Esophagus muscularis mucosa (tissue), 4 donors: ENCODE data around the gene RPL11. TPM values are rescaled to one million over a fixed set of nuclear protein-coding genes. Genes with fewer than 3 reads are reported as not detected.

Experiments used
- DNase-seq: peaks from one replicate; pipeline ENCODE4 v3.0.0-alpha.2; 2017; ENCODE audit errors: extremely low spot score
- H3K27ac ChIP-seq, 4 donors: fragments of 200-600 bp; sonication (generic); replicated peaks in 1 of 4; 1 replicate in 3 of 4; 2 replicates in 1 of 4; pipeline ENCODE4 v1.5.1; 2016 to 2019; ENCODE audit warnings: mild to moderate bottlenecking in 1 of 4
- H3K27me3 ChIP-seq, 4 donors: fragments of 200-600 bp; sonication (generic); one replicate each; pipeline versions ENCODE4 v1.5.1 to v1.6.0; 2016 to 2019
- H3K36me3 ChIP-seq, 4 donors: fragments of 200-600 bp; sonication (generic); one replicate each; pipeline ENCODE4 v1.5.1; 2016 to 2019
- H3K4me1 ChIP-seq, 4 donors: fragments of 200-600 bp; sonication (generic); one replicate each; pipeline ENCODE4 v1.5.1; 2016 to 2019
- H3K4me3 ChIP-seq, 4 donors: fragments of 200-600 bp; sonication (generic); 1 replicate in 2 of 4; 2 replicates in 2 of 4; pipeline ENCODE4 v1.5.1; 2016 to 2019; ENCODE audit warnings: mild to moderate bottlenecking in 4 of 4, moderate library complexity in 1 of 4
- H3K9me3 ChIP-seq, 4 donors: fragments of 200-600 bp; sonication (generic); 1 replicate in 3 of 4; 2 replicates in 1 of 4; pipeline ENCODE4 v1.5.1; 2016 to 2019
- EP300 ChIP-seq: sonication (generic); formaldehyde crosslinking; IDR thresholded peaks from one replicate; pipeline ENCODE4 v1.6.1; 2017; ENCODE audit warnings: antibody characterized with exemption
- POLR2A ChIP-seq: fragments of 450-650 bp; IDR thresholded peaks from one replicate; pipeline ENCODE4 v1.6.1; 2017; ENCODE audit warnings: antibody characterized with exemption, moderate library complexity, mild to moderate bottlenecking, low read depth
- POLR2AphosphoS5 ChIP-seq, 2 donors: sonication (generic); formaldehyde crosslinking; IDR thresholded peaks; one replicate each; pipeline ENCODE4 v1.6.1; 2017; ENCODE audit warnings: antibody characterized with exemption in 2 of 2
- WGBS: methylation state at CpG from one replicate; pipeline ENCODE4 v1.1.5; 2018; 5-methylcytosine and 5-hydroxymethylcytosine counted together
- intact Hi-C: fragments of 100-400 bp; cut with DNase I; formaldehyde crosslinking; loops from one replicate; pipeline ENCODE4 v1.15.1; 2023
- total RNA-seq, 4 donors: library from RNA; depleted of rRNA; stranded (reverse); fragments of >200 nt; gene quantifications; one replicate each; pipeline versions ENCODE4 v1.1.0 to v1.2.1, GENCODE V29; 2016
- TF ChIP-seq, protein P1 (sequence below), 3 experiments: fragments of 200-600 bp in 2 of 3; fragments of 450-650 bp in 1 of 3; sonication (generic) in 2 of 3; IDR thresholded peaks; one replicate each; pipeline ENCODE4 v1.5.1; 2017 to 2019; ENCODE audit warnings: antibody characterized with exemption in 3 of 3, mild to moderate bottlenecking in 2 of 3, moderate library complexity in 1 of 3

The RPL11 gene
- total RNA-seq, 4 donors from 2014 or later = 706 to 1,125 (median 899) TPM

- H3K27ac ChIP-seq = peak overlapping the region; percentile 84 to 89 (median 87)
- peaks cover 42 to 52% (median 46%) of the 10 kb centered on the region in 4 donors for H3K4me1 ChIP-seq
- H3K36me3 ChIP-seq = peaks cover 24 to 51% (median 44%) of the 10 kb centered on the region in 4 donors
- H3K27me3 ChIP-seq = no peaks in the 10 kb centered on the region
- intact Hi-C loops = loop anchor here (5.0 kb wide), 1 partner anchor 50 kb away; the partner anchor contains the start of gene ELOA
- H3K4me3 ChIP-seq = peak overlapping the region; percentile 73 to 94 (median 80)
- 15% methylated on average over 17 of the region's 17 CpGs for WGBS
- TF ChIP-seq POLR2AphosphoS5 (IDR thresholded peaks at IDR 0.05) (no peak), EP300 (no peak), POLR2A (no peak)
- TF ChIP-seq, protein P1, sequence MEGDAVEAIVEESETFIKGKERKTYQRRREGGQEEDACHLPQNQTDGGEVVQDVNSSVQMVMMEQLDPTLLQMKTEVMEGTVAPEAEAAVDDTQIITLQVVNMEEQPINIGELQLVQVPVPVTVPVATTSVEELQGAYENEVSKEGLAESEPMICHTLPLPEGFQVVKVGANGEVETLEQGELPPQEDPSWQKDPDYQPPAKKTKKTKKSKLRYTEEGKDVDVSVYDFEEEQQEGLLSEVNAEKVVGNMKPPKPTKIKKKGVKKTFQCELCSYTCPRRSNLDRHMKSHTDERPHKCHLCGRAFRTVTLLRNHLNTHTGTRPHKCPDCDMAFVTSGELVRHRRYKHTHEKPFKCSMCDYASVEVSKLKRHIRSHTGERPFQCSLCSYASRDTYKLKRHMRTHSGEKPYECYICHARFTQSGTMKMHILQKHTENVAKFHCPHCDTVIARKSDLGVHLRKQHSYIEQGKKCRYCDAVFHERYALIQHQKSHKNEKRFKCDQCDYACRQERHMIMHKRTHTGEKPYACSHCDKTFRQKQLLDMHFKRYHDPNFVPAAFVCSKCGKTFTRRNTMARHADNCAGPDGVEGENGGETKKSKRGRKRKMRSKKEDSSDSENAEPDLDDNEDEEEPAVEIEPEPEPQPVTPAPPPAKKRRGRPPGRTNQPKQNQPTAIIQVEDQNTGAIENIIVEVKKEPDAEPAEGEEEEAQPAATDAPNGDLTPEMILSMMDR (IDR thresholded peaks at IDR 0.05) = no peak
- no peaks in the 10 kb centered on the region for H3K9me3 ChIP-seq
- DNase-seq = no peak
Measured at GRCh38 chr1:23692308-23692871, 784 bp downstream of the RPL11 start.

DNA sequence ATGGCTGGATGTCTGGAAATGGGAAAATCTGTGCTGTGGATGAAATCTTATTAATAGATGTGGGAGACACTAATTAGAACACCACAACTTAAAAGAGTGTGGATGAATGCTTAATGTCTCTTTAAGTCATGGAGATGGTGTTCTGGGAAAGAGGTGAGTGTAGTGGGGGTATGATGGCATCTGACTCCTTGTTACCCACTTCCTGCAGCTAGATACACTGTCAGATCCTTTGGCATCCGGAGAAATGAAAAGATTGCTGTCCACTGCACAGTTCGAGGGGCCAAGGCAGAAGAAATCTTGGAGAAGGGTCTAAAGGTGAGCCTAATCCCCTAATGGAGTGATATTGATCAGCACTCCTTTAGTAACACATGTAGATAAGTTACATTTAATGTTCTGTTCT, 2.0 kb downstream of the RPL11 start:
- 85% methylated on average over 2 of the region's 2 CpGs for WGBS
- H3K4me1 ChIP-seq = peaks cover 43 to 62% (median 52%) of the 10 kb centered on the region in 4 donors

DNA sequence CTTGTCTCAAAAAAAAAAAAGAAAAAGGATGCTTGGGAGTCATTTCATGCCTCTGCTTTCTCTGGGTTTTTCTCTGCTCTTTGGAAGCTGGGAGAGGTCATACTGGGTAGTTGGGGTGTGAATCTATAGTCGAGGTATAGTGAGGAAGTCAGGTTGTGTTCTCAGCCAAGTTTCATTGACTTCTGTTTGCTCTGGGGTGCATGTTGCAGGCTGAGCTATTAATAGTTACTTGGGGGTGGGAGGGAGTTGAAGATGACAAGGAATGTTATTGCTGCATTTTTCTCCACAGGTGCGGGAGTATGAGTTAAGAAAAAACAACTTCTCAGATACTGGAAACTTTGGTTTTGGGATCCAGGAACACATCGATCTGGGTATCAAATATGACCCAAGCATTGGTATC, 2.8 kb downstream of the RPL11 start:
- no peak for TF ChIP-seq POLR2AphosphoS5 (IDR thresholded peaks at IDR 0.05)
- no peak for TF ChIP-seq POLR2A
- TF ChIP-seq, protein P1 (IDR thresholded peaks at IDR 0.05) = no peak
- TF ChIP-seq EP300 = no peak
- H3K27ac ChIP-seq = no peak overlapping the region
- DNase-seq = no peak

More for the DNA sequence above, 2.0 kb downstream of the RPL11 start:
- H3K36me3 ChIP-seq = peaks cover 31 to 63% (median 54%) of the 10 kb centered on the region in 4 donors
- no peak overlapping the region for H3K4me3 ChIP-seq
- H3K27ac ChIP-seq = no peak overlapping the region
- intact Hi-C loops = loop anchor here (5.0 kb wide), 1 partner anchor 49 kb away; the partner anchor contains the start of gene ELOA
- no peak for DNase-seq
- H3K9me3 ChIP-seq = no peaks in the 10 kb centered on the region
- H3K27me3 ChIP-seq = no peaks in the 10 kb centered on the region
- TF ChIP-seq, protein P1 (IDR thresholded peaks at IDR 0.05) = no peak
- TF ChIP-seq POLR2AphosphoS5 (IDR thresholded peaks at IDR 0.05) (no peak), EP300 (no peak), POLR2A (no peak)

GRCh38 chr1:23695667-23696066, 4.1 kb downstream of the RPL11 start:
- TF ChIP-seq, protein P1 (IDR thresholded peaks at IDR 0.05) = no peak
- TF ChIP-seq POLR2A (no peak), EP300 (no peak), POLR2AphosphoS5 (IDR thresholded peaks at IDR 0.05) (no peak)
- intact Hi-C loops = no loop called here
- Histone ChIP-seq H3K9me3 (no peaks in the 10 kb centered on the region), H3K4me3 (no peak overlapping the region), H3K27me3 (no peaks in the 10 kb centered on the region), H3K27ac (no peak overlapping the region), H3K36me3 (peaks cover 49 to 84% (median 73%) of the 10 kb centered on the region in 4 donors), H3K4me1 (peaks cover 43 to 66% (median 52%) of the 10 kb centered on the region in 4 donors)
- 100% methylated on average over 3 of the region's 3 CpGs for WGBS
- no peak for DNase-seq

More for the DNA sequence above, 2.8 kb downstream of the RPL11 start:
- Histone ChIP-seq H3K27me3 (no peaks in the 10 kb centered on the region), H3K4me3 (no peak overlapping the region), H3K4me1 (peaks cover 43 to 66% (median 52%) of the 10 kb centered on the region in 4 donors), H3K36me3 (peaks cover 36 to 71% (median 60%) of the 10 kb centered on the region in 4 donors), H3K9me3 (no peaks in the 10 kb centered on the region)
- intact Hi-C loops = loop anchor here (5.0 kb wide), 1 partner anchor 48 kb away; the partner anchor contains the start of gene ELOA
- WGBS = 59% methylated on average over 3 of the region's 3 CpGs
